Stimulated activated memory B cell treated with anti-CD40 and anti-IgM and Interleukin-4, amounts not matched to agents 10 μg/mL and 1 μg/mL and 100 μg/mL, for 72 hours (primary cell): ENCODE data around the gene SEMA3D.

ENCODE experiments used
- ATAC-seq: fragments of 150-1000 bp; cut with Tn5 transposase; 2 replicates; pipeline ENCODE4 v1.10.0; 2021
- H3K27ac Mint-ChIP-seq: one replicate; pipeline ENCODE4 v1.8.0; 2022; ENCODE audit warnings: mild to moderate bottlenecking, mixed read lengths
- H3K27me3 Mint-ChIP-seq: one replicate; pipeline ENCODE4 v1.8.0; 2022; ENCODE audit warnings: mixed read lengths
- H3K36me3 Mint-ChIP-seq: one replicate; pipeline ENCODE4 v1.8.0; 2022; ENCODE audit warnings: mixed read lengths
- H3K4me1 Mint-ChIP-seq: one replicate; pipeline ENCODE4 v1.8.0; 2022; ENCODE audit warnings: mixed read lengths
- H3K4me3 Mint-ChIP-seq: one replicate; pipeline ENCODE4 v1.8.0; 2022; ENCODE audit warnings: mild to moderate bottlenecking, moderate library complexity, mixed read lengths
- H3K9me3 Mint-ChIP-seq: one replicate; pipeline ENCODE4 v1.8.0; 2022; ENCODE audit warnings: mixed read lengths

Gene SEMA3D

DNA sequence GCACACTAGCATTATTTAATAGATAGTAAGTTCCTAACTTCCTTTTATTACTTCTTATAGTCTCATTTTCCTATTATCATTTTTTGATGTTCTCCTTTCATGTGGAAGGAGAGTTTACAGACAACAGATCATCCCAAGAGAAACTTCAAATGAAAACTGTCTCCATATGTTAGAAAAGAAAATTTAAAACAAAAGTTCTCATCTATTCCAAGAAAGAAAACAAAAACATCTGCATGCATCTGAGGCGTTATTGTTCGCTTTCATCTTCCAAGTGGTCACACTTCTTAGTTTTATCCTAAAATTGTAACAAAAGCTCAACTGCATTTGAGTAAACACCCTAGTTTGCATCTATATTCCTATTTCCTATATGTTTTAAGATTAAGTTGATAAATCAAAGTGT lies 126.2 kb downstream of the SEMA3D start:
- Mint-ChIP-seq H3K9me3 (no peaks in the 10 kb centered on the region), H3K4me3 (no peak overlapping the region), H3K4me1 (no peaks in the 10 kb centered on the region), H3K27ac (no peak overlapping the region), H3K27me3 (no peaks in the 10 kb centered on the region), H3K36me3 (no peaks in the 10 kb centered on the region)
- ATAC-seq = no peak

GRCh38 chr7:85055906-85056305 lies 130.9 kb downstream of the SEMA3D start:
- H3K27me3 Mint-ChIP-seq = no peaks in the 10 kb centered on the region
- H3K4me3 Mint-ChIP-seq = no peak overlapping the region
- H3K36me3 Mint-ChIP-seq = no peaks in the 10 kb centered on the region
- H3K4me1 Mint-ChIP-seq = peaks cover 5% of the 10 kb centered on the region
- H3K9me3 Mint-ChIP-seq = no peaks in the 10 kb centered on the region
- H3K27ac Mint-ChIP-seq = no peak overlapping the region
- ATAC-seq = no peak

GRCh38 chr7:85055196-85055595 lies 131.7 kb downstream of the SEMA3D start:
- H3K4me3 Mint-ChIP-seq = no peak overlapping the region
- H3K9me3 Mint-ChIP-seq = no peaks in the 10 kb centered on the region
- H3K27ac Mint-ChIP-seq = no peak overlapping the region
- H3K27me3 Mint-ChIP-seq = no peaks in the 10 kb centered on the region
- H3K36me3 Mint-ChIP-seq = no peaks in the 10 kb centered on the region
- ATAC-seq = no peak
- peaks cover 5% of the 10 kb centered on the region for H3K4me1 Mint-ChIP-seq

DNA sequence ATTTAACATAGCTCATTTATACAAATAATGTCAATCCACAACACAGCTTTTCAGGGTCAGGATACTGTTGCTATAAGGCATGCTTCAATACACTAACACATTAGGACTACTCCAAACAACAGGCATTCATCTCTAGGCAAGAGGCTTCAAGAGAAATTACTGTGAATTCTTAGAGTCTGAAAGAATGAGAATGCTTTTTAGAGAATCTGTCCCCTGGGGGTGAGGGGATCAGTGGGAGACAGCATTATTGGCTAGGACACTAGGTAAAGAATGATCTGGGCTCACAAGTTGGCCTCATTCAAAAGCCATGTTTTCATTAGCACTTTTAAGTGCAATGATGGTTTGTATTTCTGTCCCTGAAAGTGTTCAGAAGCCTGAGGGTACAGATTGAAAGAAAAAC lies 132.6 kb downstream of the SEMA3D start:
- no peak overlapping the region for H3K4me3 Mint-ChIP-seq
- H3K4me1 Mint-ChIP-seq = peaks cover 5% of the 10 kb centered on the region
- H3K27me3 Mint-ChIP-seq = no peaks in the 10 kb centered on the region
- no peaks in the 10 kb centered on the region for H3K36me3 Mint-ChIP-seq
- no peak for ATAC-seq
- H3K9me3 Mint-ChIP-seq = no peaks in the 10 kb centered on the region
- H3K27ac Mint-ChIP-seq = no peak overlapping the region

DNA sequence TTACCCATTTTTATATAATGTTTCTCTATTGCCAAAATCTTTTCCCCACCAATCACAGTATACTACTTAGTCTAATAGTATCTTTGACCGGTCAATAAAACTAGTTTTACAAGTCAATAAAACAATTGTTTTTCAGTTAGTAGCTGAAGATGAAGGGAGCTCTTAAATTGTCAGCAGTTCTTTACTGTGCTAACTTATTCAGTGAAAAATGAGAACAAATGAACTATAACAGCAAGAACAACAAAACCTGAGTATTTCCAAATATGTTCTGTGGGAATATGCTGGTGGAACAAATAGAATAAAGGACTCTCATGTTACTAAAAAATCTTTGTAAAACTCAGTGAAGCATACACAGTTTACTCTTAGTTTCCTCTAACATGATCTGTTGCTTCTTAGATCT lies 134.0 kb downstream of the SEMA3D start:
- no peaks in the 10 kb centered on the region for H3K9me3 Mint-ChIP-seq
- ATAC-seq = no peak
- no peak overlapping the region for H3K27ac Mint-ChIP-seq
- no peak overlapping the region for H3K4me3 Mint-ChIP-seq
- no peaks in the 10 kb centered on the region for H3K36me3 Mint-ChIP-seq
- peaks cover 5% of the 10 kb centered on the region for H3K4me1 Mint-ChIP-seq
- H3K27me3 Mint-ChIP-seq = no peaks in the 10 kb centered on the region

GRCh38 chr7:85052056-85052737 lies 134.7 kb downstream of the SEMA3D start:
- Mint-ChIP-seq H3K36me3 (no peaks in the 10 kb centered on the region), H3K27me3 (no peaks in the 10 kb centered on the region), H3K9me3 (no peaks in the 10 kb centered on the region), H3K27ac (no peak overlapping the region), H3K4me3 (no peak overlapping the region), H3K4me1 (peaks cover 5% of the 10 kb centered on the region)
- no peak for ATAC-seq

DNA sequence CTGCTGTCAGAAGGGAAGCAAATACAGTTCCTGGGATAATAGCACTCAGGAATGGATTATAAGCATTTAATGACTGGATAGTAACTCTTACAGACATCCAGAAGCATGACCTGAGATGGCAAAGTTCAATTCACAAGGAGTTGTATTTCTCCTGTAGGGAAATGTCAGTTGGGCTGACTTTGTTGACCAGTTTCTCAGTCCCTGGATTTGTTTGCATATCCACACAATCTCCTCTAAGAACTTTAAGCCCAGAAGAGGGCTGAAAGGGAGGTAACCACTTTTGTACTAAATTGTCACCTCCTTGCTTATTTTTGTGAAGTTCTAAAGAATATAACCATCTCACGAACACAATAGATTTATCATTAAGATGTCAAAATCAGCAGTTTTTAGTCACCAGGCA lies 140.3 kb downstream of the SEMA3D start:
- H3K4me1 Mint-ChIP-seq = no peaks in the 10 kb centered on the region
- no peaks in the 10 kb centered on the region for H3K9me3 Mint-ChIP-seq
- H3K36me3 Mint-ChIP-seq = no peaks in the 10 kb centered on the region
- no peaks in the 10 kb centered on the region for H3K27me3 Mint-ChIP-seq
- no peak for ATAC-seq
- no peak overlapping the region for H3K4me3 Mint-ChIP-seq
- H3K27ac Mint-ChIP-seq = no peak overlapping the region

DNA sequence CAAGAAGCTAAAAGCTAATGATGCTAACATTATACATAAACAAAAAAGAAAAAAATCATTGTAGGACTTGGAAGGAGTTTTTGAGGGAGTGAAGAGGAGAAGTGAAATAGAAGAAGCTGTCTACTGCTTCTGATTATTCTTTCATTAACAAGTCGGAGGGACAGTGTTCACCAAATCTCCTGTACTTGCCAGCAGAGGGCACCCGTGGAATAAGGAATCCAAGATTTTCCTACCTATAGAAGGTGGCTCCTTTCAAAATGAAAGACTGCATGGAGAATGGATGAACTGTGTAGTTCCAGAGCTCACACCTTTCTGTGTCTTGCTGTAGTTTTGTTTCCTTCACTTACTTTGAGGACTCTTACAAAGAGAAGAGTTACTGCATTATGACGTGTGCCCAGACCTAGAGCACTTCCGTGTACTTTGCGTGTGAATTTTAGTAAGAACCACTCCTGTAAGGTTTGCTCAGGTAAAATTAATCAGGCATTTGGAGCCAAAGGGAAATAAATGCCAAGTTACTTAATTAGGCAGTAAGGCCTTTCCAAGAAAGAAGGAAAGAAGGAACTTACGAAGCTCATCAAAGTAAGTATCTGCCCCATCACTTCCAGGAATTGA lies 145.1 kb downstream of the SEMA3D start:
- Mint-ChIP-seq H3K27ac (no peak overlapping the region), H3K27me3 (no peaks in the 10 kb centered on the region), H3K9me3 (no peaks in the 10 kb centered on the region), H3K36me3 (no peaks in the 10 kb centered on the region), H3K4me3 (no peak overlapping the region), H3K4me1 (peaks cover 6% of the 10 kb centered on the region)
- ATAC-seq = peak; percentile 67

DNA sequence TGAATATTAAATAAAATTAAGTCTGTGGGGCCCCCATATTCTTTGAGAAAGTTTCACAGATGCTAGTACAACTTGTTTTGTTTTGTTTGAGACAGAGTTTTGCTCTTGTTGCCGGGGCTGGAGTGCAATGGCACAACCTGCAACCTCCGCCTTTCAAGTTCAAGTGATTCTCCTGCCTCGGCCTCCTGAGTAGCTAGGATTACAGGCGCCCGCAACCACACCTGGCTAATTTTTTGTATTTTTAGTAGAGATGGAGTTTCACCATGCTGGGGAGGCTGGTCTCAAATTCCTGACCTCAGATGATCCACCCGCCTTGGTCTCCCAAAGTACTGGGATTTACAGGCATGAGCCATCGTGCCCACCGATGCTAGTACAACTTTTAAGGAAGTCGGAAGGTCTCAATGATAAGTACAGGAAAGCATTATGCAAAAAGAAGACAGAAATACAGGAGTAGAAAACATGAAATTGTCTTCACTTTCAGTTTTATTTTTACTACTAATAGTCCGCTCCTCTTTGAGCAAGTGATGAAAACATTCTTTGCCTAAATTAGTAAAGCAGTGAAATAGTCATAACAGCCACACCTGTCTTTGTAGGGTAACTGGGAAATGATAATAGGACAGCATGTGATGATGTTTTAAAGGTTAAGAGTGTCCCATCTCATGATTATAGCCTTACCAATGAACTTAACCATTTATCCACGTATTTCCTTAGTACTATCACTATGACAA lies 147.5 kb downstream of the SEMA3D start:
- Mint-ChIP-seq H3K9me3 (no peaks in the 10 kb centered on the region), H3K27ac (no peak overlapping the region), H3K4me1 (peaks cover 6% of the 10 kb centered on the region), H3K4me3 (peak overlapping the region; percentile 43), H3K27me3 (no peaks in the 10 kb centered on the region), H3K36me3 (no peaks in the 10 kb centered on the region)
- peak; percentile 20 for ATAC-seq

DNA sequence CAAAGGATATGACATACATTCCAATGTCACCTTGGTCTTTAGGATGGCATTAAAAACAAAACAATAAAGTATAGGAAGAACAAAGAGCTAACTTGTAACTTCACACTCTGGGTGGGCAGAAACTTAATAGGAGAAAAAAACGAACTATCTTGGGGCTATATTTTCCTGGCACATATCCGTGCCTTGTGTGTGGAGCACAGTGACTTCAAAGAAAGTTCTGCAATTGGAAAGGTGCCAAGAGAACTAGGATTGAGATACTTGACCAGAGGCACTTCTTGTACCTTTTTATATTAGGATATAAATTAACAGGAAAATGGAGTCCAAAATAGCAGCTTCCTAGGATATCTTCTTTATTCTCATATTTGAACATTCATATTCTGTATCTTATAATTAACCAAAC lies 148.4 kb downstream of the SEMA3D start:
- H3K36me3 Mint-ChIP-seq = no peaks in the 10 kb centered on the region
- H3K27ac Mint-ChIP-seq = no peak overlapping the region
- H3K27me3 Mint-ChIP-seq = no peaks in the 10 kb centered on the region
- H3K4me3 Mint-ChIP-seq = no peak overlapping the region
- peaks cover 6% of the 10 kb centered on the region for H3K4me1 Mint-ChIP-seq
- no peaks in the 10 kb centered on the region for H3K9me3 Mint-ChIP-seq
- no peak for ATAC-seq

- ATAC-seq = no peak
- H3K27ac Mint-ChIP-seq = no peak overlapping the region
- no peaks in the 10 kb centered on the region for H3K27me3 Mint-ChIP-seq
- no peak overlapping the region for H3K4me3 Mint-ChIP-seq
- no peaks in the 10 kb centered on the region for H3K36me3 Mint-ChIP-seq
- no peaks in the 10 kb centered on the region for H3K4me1 Mint-ChIP-seq
- no peaks in the 10 kb centered on the region for H3K9me3 Mint-ChIP-seq
Measured at GRCh38 chr7:85033263-85033662, 153.6 kb downstream of the SEMA3D start.

DNA sequence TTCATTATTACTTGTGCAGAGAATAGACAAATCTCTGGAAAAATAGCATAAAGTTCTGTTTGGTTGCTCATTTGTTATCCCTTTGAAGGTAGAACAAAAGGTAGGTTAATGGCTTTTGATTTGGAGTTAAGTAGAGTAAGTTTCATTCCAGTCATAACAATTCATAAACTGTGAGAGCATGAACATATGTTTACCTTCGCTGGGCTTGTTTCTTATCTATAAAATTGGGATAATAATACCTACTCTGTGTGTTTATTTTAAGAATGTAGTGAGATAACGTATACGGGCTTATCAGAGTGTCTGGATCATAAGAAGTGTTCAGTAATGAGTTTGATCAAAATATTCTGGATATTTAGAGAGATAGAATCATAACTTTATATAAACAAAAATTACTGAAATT lies 155.4 kb downstream of the SEMA3D start:
- no peaks in the 10 kb centered on the region for H3K27me3 Mint-ChIP-seq
- no peak overlapping the region for H3K4me3 Mint-ChIP-seq
- H3K9me3 Mint-ChIP-seq = no peaks in the 10 kb centered on the region
- no peak for ATAC-seq
- H3K36me3 Mint-ChIP-seq = no peaks in the 10 kb centered on the region
- H3K27ac Mint-ChIP-seq = no peak overlapping the region
- H3K4me1 Mint-ChIP-seq = no peaks in the 10 kb centered on the region

- ATAC-seq = no peak
- H3K4me3 Mint-ChIP-seq = no peak overlapping the region
- H3K27ac Mint-ChIP-seq = no peak overlapping the region
- H3K9me3 Mint-ChIP-seq = no peaks in the 10 kb centered on the region
- no peaks in the 10 kb centered on the region for H3K4me1 Mint-ChIP-seq
- H3K27me3 Mint-ChIP-seq = no peaks in the 10 kb centered on the region
- H3K36me3 Mint-ChIP-seq = no peaks in the 10 kb centered on the region
Measured at GRCh38 chr7:85030893-85031292, 156.0 kb downstream of the SEMA3D start.

- no peaks in the 10 kb centered on the region for H3K27me3 Mint-ChIP-seq
- no peak overlapping the region for H3K27ac Mint-ChIP-seq
- H3K36me3 Mint-ChIP-seq = no peaks in the 10 kb centered on the region
- no peak overlapping the region for H3K4me3 Mint-ChIP-seq
- no peaks in the 10 kb centered on the region for H3K4me1 Mint-ChIP-seq
- ATAC-seq = no peak
- no peaks in the 10 kb centered on the region for H3K9me3 Mint-ChIP-seq
Measured at GRCh38 chr7:85025312-85025756, 161.5 kb downstream of the SEMA3D start.

- Mint-ChIP-seq H3K36me3 (no peaks in the 10 kb centered on the region), H3K27ac (no peak overlapping the region), H3K9me3 (no peaks in the 10 kb centered on the region), H3K4me3 (no peak overlapping the region), H3K4me1 (no peaks in the 10 kb centered on the region), H3K27me3 (no peaks in the 10 kb centered on the region)
- ATAC-seq = no peak
Measured at GRCh38 chr7:85023916-85024315, 162.9 kb downstream of the SEMA3D start.
